ENCODE results near the gene TNKS1BP1. TPM values are rescaled to one million over a fixed set of nuclear protein-coding genes. Genes with fewer than 3 reads are reported as not detected.

Gene TNKS1BP1
- total and polyA plus RNA-seq, 8 donors, result 59.4 to 238 (median 119) TPM

- H3K36me3 ChIP-seq, result peaks cover 62 to 84% (median 79%) of the 10 kb centered on the region in 4 donors
- intact Hi-C loops (cut with DNase I; ENCODE audit: low total_unique reads), result no loop called here
- H3K9me3 ChIP-seq, result no peaks in the 10 kb centered on the region
- H3K27ac ChIP-seq, result no peak overlapping the region
- H3K4me3 ChIP-seq, result no peak overlapping the region
- H3K27me3 ChIP-seq, result no peaks in the 10 kb centered on the region
- TF ChIP-seq POLR2AphosphoS5 (IDR thresholded peaks at IDR 0.05) (no peak), POLR2A (IDR thresholded peaks at IDR 0.05) (no peak), EP300 (IDR thresholded peaks at IDR 0.05) (no peak), CTCF (IDR thresholded peaks at IDR 0.05) (no peak)
- H3K4me1 ChIP-seq, result peaks cover 22 to 38% (median 30%) of the 10 kb centered on the region in 4 donors
- WGBS, 5 donors, result 87 to 94% (median 92%) methylated on average over 8 to 9 of the region's 9 CpGs
- no peak for DNase-seq
Measured at GRCh38 chr11:57330029-57330428, 5.3 kb upstream of the TNKS1BP1 start.

- H3K27ac ChIP-seq, result peak overlapping the region in 3 of 5 donors; percentile 31 to 99 (median 96)
- intact Hi-C loops (cut with DNase I; ENCODE audit: low total_unique reads), result no loop called here
Measured at GRCh38 chr11:57327721-57328120, 3.0 kb upstream of the TNKS1BP1 start.

GRCh38 chr11:57325735-57326048, 940 bp upstream of the TNKS1BP1 start:
- 6 to 25% (median 14%) methylated on average over 6 of the region's 6 CpGs for WGBS, 5 donors
- intact Hi-C loops (cut with DNase I; ENCODE audit: low total_unique reads), result no loop called here
- H3K4me1 ChIP-seq, result peaks cover 36 to 48% (median 41%) of the 10 kb centered on the region in 4 donors
- peak overlapping the region; percentile 77 to 90 (median 84) for H3K4me3 ChIP-seq
- H3K27ac ChIP-seq, result peak overlapping the region; percentile 92 to 99 (median 98)
- H3K9me3 ChIP-seq, result no peaks in the 10 kb centered on the region
- DNase-seq, result peak in 1 of 2 donors; percentile 80
- TF ChIP-seq CTCF (IDR thresholded peaks at IDR 0.05) (no peak), POLR2AphosphoS5 (IDR thresholded peaks at IDR 0.05) (peak; percentile 71 to 81 (median 77)), EP300 (IDR thresholded peaks at IDR 0.05) (peak; percentile 76), POLR2A (IDR thresholded peaks at IDR 0.05) (no peak)
- peaks cover 35 to 48% (median 47%) of the 10 kb centered on the region in 4 donors for H3K36me3 ChIP-seq
- H3K27me3 ChIP-seq, result no peaks in the 10 kb centered on the region

More at GRCh38 chr11:57327721-57328120, 3.0 kb upstream of the TNKS1BP1 start:
- Histone ChIP-seq H3K27me3 (no peaks in the 10 kb centered on the region), H3K36me3 (peaks cover 56 to 68% (median 66%) of the 10 kb centered on the region in 4 donors), H3K4me1 (peaks cover 21 to 28% (median 25%) of the 10 kb centered on the region in 4 donors), H3K4me3 (no peak overlapping the region), H3K9me3 (no peaks in the 10 kb centered on the region)
- no peak for DNase-seq
- no peak for TF ChIP-seq CTCF (IDR thresholded peaks at IDR 0.05)
- no peak for TF ChIP-seq POLR2A (IDR thresholded peaks at IDR 0.05)
- no peak for TF ChIP-seq EP300 (IDR thresholded peaks at IDR 0.05)
- no peak for TF ChIP-seq POLR2AphosphoS5 (IDR thresholded peaks at IDR 0.05)
- 90 to 97% (median 94%) methylated on average over 5 of the region's 5 CpGs for WGBS, 5 donors

- H3K27ac ChIP-seq, result peak overlapping the region; percentile 94 to 99 (median 98)
- peaks cover 47 to 62% (median 54%) of the 10 kb centered on the region in 4 donors for H3K4me1 ChIP-seq
- peaks cover 29 to 48% (median 46%) of the 10 kb centered on the region in 4 donors for H3K36me3 ChIP-seq
- intact Hi-C loops (cut with DNase I; ENCODE audit: low total_unique reads), result no loop called here
- no peaks in the 10 kb centered on the region for H3K27me3 ChIP-seq
- peak overlapping the region; percentile 77 to 90 (median 84) for H3K4me3 ChIP-seq
- 1 to 3% (median 2%) methylated on average over 27 to 63 of the region's 64 CpGs for WGBS, 5 donors
- TF ChIP-seq POLR2AphosphoS5 (IDR thresholded peaks at IDR 0.05) (no peak), POLR2A (IDR thresholded peaks at IDR 0.05) (no peak), CTCF (IDR thresholded peaks at IDR 0.05) (no peak), EP300 (IDR thresholded peaks at IDR 0.05) (no peak)
- no peaks in the 10 kb centered on the region for H3K9me3 ChIP-seq
- peak; percentile 33 to 87 for DNase-seq
Measured at GRCh38 chr11:57324154-57324885, 432 bp downstream of the TNKS1BP1 start.
